DND-41 (cell line): ENCODE data around the gene IFRD1.

Experiments
- CTCF ChIP-seq: IDR thresholded peaks from 2 replicates; pipeline ENCODE4 v1.5.1; 2012; ENCODE audit warnings: borderline replicate concordance, low read length, moderate library complexity, mild to moderate bottlenecking; ENCODE audit not compliant: poor library complexity, severe bottlenecking; ENCODE audit errors: extremely low read depth
- EZH2 ChIP-seq: IDR thresholded peaks from 3 replicates; pipeline ENCODE4 v1.6.1; 2012; ENCODE audit warnings: borderline replicate concordance, low read depth, mild to moderate bottlenecking, moderate library complexity, low read length, inconsistent platforms; ENCODE audit not compliant: severe bottlenecking

- TF ChIP-seq CTCF (no peak), EZH2 (no peak)
Measured at GRCh38 chr7:112485766-112486165, 35.5 kb downstream of the IFRD1 start.
